ENCODE results near the gene TRMU. TPM values are rescaled to one million over a fixed set of nuclear protein-coding genes. Genes with fewer than 3 reads are reported as not detected.
A peak's percentile ranks its signal among the peaks of the same experiment; 100 is the strongest.

TRMU gene
- total RNA-seq, 3 donors from 2014 or later = 40.5 to 41.5 (median 41.2) TPM

GRCh38 chr22:46373921-46374662 lies 38.6 kb downstream of the TRMU start:
- DNase-seq (peak; percentile 76 to 84 (median 77)), ATAC-seq (peak; percentile 48)
- intact Hi-C loops (cut with DNase I, micrococcal nuclease) = no loop called here
- Histone ChIP-seq H3K36me3 (ENCODE audit: low read depth) (no peaks in the 10 kb centered on the region), H3K4me3 (no peak overlapping the region), H3K4me1 (ENCODE audit: low read depth) (peaks cover 42% of the 10 kb centered on the region), H3K9me3 (peaks cover 8% of the 10 kb centered on the region)
- TF ChIP-seq, protein P1, sequence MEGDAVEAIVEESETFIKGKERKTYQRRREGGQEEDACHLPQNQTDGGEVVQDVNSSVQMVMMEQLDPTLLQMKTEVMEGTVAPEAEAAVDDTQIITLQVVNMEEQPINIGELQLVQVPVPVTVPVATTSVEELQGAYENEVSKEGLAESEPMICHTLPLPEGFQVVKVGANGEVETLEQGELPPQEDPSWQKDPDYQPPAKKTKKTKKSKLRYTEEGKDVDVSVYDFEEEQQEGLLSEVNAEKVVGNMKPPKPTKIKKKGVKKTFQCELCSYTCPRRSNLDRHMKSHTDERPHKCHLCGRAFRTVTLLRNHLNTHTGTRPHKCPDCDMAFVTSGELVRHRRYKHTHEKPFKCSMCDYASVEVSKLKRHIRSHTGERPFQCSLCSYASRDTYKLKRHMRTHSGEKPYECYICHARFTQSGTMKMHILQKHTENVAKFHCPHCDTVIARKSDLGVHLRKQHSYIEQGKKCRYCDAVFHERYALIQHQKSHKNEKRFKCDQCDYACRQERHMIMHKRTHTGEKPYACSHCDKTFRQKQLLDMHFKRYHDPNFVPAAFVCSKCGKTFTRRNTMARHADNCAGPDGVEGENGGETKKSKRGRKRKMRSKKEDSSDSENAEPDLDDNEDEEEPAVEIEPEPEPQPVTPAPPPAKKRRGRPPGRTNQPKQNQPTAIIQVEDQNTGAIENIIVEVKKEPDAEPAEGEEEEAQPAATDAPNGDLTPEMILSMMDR (IDR thresholded peaks at IDR 0.05) = no peak

DNA sequence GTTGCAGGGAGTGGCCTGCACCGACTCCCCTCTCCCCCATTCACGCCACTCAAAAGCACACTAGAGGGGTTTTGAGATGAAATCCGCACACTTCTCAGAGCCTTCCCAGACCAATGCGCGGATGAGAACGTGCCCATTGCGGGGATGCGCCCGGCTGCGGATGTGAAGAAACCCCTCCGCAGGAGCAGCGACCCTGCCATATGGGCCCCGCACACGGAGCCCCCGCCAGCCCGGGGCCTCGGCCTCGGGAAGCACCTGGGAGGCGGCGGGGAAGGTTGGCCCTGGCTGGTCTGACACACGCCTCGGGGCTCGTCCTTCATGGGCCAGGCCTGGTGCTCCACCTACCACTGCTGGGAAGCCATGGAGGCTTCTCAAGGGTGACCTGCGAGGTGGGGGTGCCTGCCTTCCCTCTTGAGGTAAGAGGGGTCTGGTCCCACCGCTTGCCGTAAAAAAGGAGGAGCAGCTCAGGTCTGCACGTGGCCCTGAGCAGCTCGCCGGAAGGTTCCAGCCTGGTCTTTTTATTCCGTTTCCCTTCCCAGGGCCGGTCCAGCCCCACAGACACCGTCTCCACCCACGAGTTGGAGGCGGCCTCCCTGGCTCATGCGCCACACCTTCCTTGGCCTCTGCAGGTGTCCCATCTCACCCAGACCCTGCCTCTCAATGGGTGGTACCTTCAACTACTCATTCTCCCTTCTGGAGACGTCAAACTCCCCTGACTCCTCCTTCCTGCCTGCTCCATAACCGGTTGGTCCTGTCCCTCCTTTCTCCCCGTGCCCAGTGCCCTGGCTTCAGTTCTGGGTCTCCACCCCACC lies 39.4 kb downstream of the TRMU start:
- peaks cover 44% of the 10 kb centered on the region for H3K4me1 ChIP-seq (ENCODE audit: low read depth)
- intact Hi-C loops (cut with DNase I, micrococcal nuclease) = no loop called here
- DNase-seq (peak; percentile 83 to 88 (median 87)), ATAC-seq (peak; percentile 78)
- H3K4me3 ChIP-seq = no peak overlapping the region
- peaks cover 8% of the 10 kb centered on the region for H3K9me3 ChIP-seq
- H3K36me3 ChIP-seq (ENCODE audit: low read depth) = no peaks in the 10 kb centered on the region
- TF ChIP-seq, protein P1 (IDR thresholded peaks at IDR 0.05) = no peak

GRCh38 chr22:46376111-46376510 lies 40.6 kb downstream of the TRMU start:
- peaks cover 38% of the 10 kb centered on the region for H3K4me1 ChIP-seq (ENCODE audit: low read depth)
- no peaks in the 10 kb centered on the region for H3K36me3 ChIP-seq (ENCODE audit: low read depth)
- H3K9me3 ChIP-seq = peaks cover 8% of the 10 kb centered on the region
- no peak overlapping the region for H3K4me3 ChIP-seq
- intact Hi-C loops (cut with DNase I, micrococcal nuclease) = no loop called here
- ATAC-seq (no peak), DNase-seq (no peak)
- TF ChIP-seq, protein P1 (IDR thresholded peaks at IDR 0.05) = no peak

DNA sequence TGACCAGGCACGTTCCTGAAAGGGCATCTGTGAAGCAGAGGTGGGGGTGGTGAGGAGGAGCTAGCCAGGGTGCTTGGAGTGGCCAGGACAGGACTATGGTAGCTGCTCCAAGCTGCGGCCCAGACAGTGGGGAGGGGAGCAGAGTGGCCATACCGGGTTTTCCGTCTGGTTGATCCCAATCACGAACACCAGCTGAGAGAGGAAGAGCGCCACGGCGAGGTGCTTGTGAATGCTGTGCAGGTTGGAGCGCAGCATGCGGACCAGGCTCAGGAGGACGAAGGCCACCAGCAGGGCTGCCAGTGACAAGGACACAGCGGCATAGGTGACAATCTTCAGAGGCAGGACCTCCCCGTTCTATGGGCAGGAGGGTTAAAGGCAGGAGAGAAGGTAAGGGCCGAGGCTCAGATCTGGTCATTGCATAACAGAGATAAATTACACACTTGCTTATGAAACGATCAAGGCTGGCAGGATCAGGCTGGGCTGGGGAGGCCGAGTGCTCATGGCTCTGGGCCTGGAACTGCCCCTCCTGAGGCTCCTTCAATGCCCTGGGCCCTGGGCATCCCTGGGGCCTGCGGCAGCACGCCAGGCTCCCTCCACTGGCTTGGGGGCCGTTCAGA lies 41.5 kb downstream of the TRMU start:
- no peak for ATAC-seq
- DNase-seq = peak in 1 of 3 donors; percentile 14
- intact Hi-C loops (cut with DNase I, micrococcal nuclease) = no loop called here
- TF ChIP-seq, protein P1 (IDR thresholded peaks at IDR 0.05) = no peak
- Histone ChIP-seq H3K9me3 (peaks cover 8% of the 10 kb centered on the region), H3K4me3 (no peak overlapping the region), H3K36me3 (ENCODE audit: low read depth) (no peaks in the 10 kb centered on the region), H3K4me1 (ENCODE audit: low read depth) (peaks cover 36% of the 10 kb centered on the region)

DNA sequence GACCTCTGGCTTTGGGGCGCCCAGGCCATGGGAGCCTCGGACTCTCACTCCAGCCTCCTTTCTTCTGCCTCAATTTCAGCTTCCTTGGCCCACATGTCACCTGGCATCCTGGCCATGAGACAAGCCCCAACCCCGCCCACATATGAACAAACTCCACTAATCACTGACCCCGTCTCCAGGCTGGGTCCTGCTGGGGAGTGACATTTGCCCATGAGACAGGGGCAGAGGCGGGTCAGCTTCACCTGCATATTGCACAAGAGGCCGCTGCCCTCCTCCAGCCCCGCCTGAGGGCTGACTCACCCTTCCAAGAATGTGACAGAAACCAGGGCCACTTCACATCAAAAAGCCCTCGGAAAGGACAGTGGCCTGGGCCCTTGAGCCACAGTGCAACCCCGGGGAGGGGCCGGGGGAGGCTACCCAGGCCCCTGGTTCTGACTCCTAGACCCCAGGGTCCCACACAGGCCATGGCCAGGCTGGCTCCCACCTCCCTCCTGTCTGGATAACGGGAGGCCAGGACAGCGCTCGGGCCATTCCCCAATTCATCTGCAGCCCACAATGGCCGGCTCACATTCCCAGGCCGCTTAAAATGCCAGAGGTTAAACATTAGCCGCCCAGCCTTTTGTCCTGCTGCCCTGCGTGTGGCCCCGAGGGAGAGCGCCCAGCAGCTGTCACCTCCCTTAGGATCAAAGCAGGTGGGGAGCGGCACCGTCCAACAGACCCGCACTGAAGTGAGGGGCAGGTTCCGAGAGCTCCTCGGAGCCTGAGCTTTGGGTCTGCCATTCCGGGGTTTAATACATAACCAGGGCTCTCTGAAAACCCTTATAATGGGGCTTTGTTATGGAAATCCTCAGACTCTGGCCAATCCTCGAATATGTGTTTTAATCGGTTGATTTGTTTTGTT lies 42.3 kb downstream of the TRMU start:
- H3K36me3 ChIP-seq (ENCODE audit: low read depth) = no peaks in the 10 kb centered on the region
- peaks cover 8% of the 10 kb centered on the region for H3K9me3 ChIP-seq
- TF ChIP-seq, protein P1 (IDR thresholded peaks at IDR 0.05) = no peak
- intact Hi-C loops (cut with DNase I, micrococcal nuclease) = no loop called here
- no peak overlapping the region for H3K4me3 ChIP-seq
- DNase-seq (peak; percentile 65 to 84 (median 73)), ATAC-seq (peak; percentile 62)
- H3K4me1 ChIP-seq (ENCODE audit: low read depth) = peaks cover 36% of the 10 kb centered on the region
